Liver (tissue), 9 donors: Measurements from ENCODE around the gene BCAS4. TPM values are rescaled to one million over a fixed set of nuclear protein-coding genes. Genes with fewer than 3 reads are reported as not detected.

ENCODE experiments used
- DNase-seq: peaks from one replicate; pipeline ENCODE4 v3.0.0-alpha.2; 2017; ENCODE audit warnings: low spot score
- H3K27ac ChIP-seq, 2 donors: one replicate each; pipeline ENCODE4 v1.7.0; 2013; ENCODE audit warnings: inconsistent platforms in 2 of 2, low read length in 2 of 2, control low read depth in 1 of 2, low read depth in 1 of 2, mild to moderate bottlenecking in 1 of 2
- H3K27me3 ChIP-seq, 4 donors: one replicate each; pipeline versions ENCODE4 v1.6.1 to v1.7.0; 2013; ENCODE audit warnings: low read length in 3 of 4, inconsistent platforms in 1 of 4, mild to moderate bottlenecking in 1 of 4, moderate library complexity in 1 of 4; ENCODE audit not compliant: control insufficient read depth in 4 of 4, insufficient read depth in 4 of 4
- H3K36me3 ChIP-seq, 4 donors: one replicate each; pipeline versions ENCODE4 v1.6.1 to v1.7.0; 2013; ENCODE audit warnings: low read length in 3 of 4, mild to moderate bottlenecking in 3 of 4, low read depth in 1 of 4, moderate library complexity in 1 of 4; ENCODE audit not compliant: control insufficient read depth in 4 of 4, insufficient read depth in 3 of 4
- H3K4me1 ChIP-seq, 4 donors: one replicate each; pipeline versions ENCODE4 v1.6.1 to v1.7.0; 2013; ENCODE audit warnings: low read length in 3 of 4, mild to moderate bottlenecking in 3 of 4, moderate library complexity in 1 of 4; ENCODE audit not compliant: control insufficient read depth in 4 of 4, insufficient read depth in 4 of 4
- H3K4me3 ChIP-seq, 3 donors: one replicate each; pipeline versions ENCODE4 v1.6.1 to v1.7.0; 2013; ENCODE audit warnings: low read length in 3 of 3, control low read depth in 1 of 3, low read depth in 1 of 3, mild to moderate bottlenecking in 1 of 3
- H3K9ac ChIP-seq, 2 donors: one replicate each; pipeline ENCODE4 v1.7.0; 2013; ENCODE audit warnings: low read length in 2 of 2, mild to moderate bottlenecking in 2 of 2, moderate library complexity in 2 of 2, control low read depth in 1 of 2, low read depth in 1 of 2
- H3K9me3 ChIP-seq, 4 donors: one replicate each; pipeline versions ENCODE4 v1.6.1 to v1.7.0; 2013; ENCODE audit warnings: low read length in 3 of 4; ENCODE audit not compliant: control insufficient read depth in 4 of 4
- ATF3 ChIP-seq: IDR thresholded peaks from 2 replicates; pipeline ENCODE4 v1.6.1; 2016; ENCODE audit warnings: antibody characterized with exemption
- CTCF ChIP-seq: fragments of 150-350 bp; IDR thresholded peaks from 2 replicates; pipeline ENCODE4 v1.5.1; 2017; ENCODE audit warnings: improper control_type of control experiment, low read depth, low read length; ENCODE audit not compliant: missing input control
- EGR1 ChIP-seq, 2 donors: IDR thresholded peaks; 2 replicates each; pipeline ENCODE4 v1.6.1; 2016 to 2018; ENCODE audit warnings: antibody characterized with exemption in 2 of 2, low read depth in 2 of 2
- GABPA ChIP-seq, 2 donors: IDR thresholded peaks in 1 of 2; conservative IDR thresholded peaks in 1 of 2; 2 replicates each; pipeline ENCODE4 v1.6.1; 2016; ENCODE audit warnings: antibody characterized with exemption in 2 of 2, mild to moderate bottlenecking in 1 of 2, moderate library complexity in 1 of 2
- HNF4A ChIP-seq, 2 donors: conservative IDR thresholded peaks; 2 replicates each; pipeline ENCODE4 v1.6.1; 2016; ENCODE audit warnings: antibody characterized with exemption in 2 of 2, mild to moderate bottlenecking in 2 of 2
- JUND ChIP-seq, 2 donors: IDR thresholded peaks; 2 replicates each; pipeline ENCODE4 v1.6.1; 2016; ENCODE audit warnings: antibody characterized with exemption in 2 of 2
- RAD21 ChIP-seq, 2 donors: IDR thresholded peaks; 2 replicates each; pipeline ENCODE4 v1.6.1; 2016; ENCODE audit warnings: antibody characterized with exemption in 2 of 2, mild to moderate bottlenecking in 2 of 2
- REST ChIP-seq: IDR thresholded peaks from 2 replicates; pipeline ENCODE4 v1.6.1; 2016; ENCODE audit warnings: antibody characterized with exemption, mild to moderate bottlenecking
- RXRA ChIP-seq, 2 donors: IDR thresholded peaks; 2 replicates each; pipeline ENCODE4 v1.6.1; 2017 to 2018; ENCODE audit warnings: antibody characterized with exemption in 2 of 2, mild to moderate bottlenecking in 1 of 2
- SP1 ChIP-seq: IDR thresholded peaks from 2 replicates; pipeline ENCODE4 v1.6.1; 2018; ENCODE audit warnings: antibody characterized with exemption, mild to moderate bottlenecking
- YY1 ChIP-seq: IDR thresholded peaks from 2 replicates; pipeline ENCODE4 v1.6.1; 2016; ENCODE audit warnings: antibody characterized with exemption, mild to moderate bottlenecking
- ZBTB33 ChIP-seq: IDR thresholded peaks from 2 replicates; pipeline ENCODE4 v1.6.1; 2016; ENCODE audit warnings: antibody characterized with exemption
- WGBS: extraction: QIAGEN DNeasy Blood & Tissue Kit; methylation state at CpG from one replicate; pipeline ENCODE4 v1.1.7; 2013; 5-methylcytosine and 5-hydroxymethylcytosine counted together
- polyA plus RNA-seq, 2 donors: library from polyadenylated mRNA; stranded (reverse) in 1 of 2; unstranded in 1 of 2; fragments of 200-250 nt in 1 of 2; fragments of >200 nt in 1 of 2; fragmentation: Nextera tagmentation in 1 of 2; extraction: Ambion mirVana in 1 of 2; gene quantifications; one replicate each; pipeline versions ENCODE4 v1.2.1 to v1.2.3, GENCODE V29; 2013 to 2015
- total RNA-seq, 2 donors: library from RNA; depleted of rRNA; stranded (reverse); fragments of >200 nt; gene quantifications; one replicate each; pipeline ENCODE4 v1.2.3, GENCODE V29; 2014
- donor health status: healthy.
- donor health status: healthy.
- donor health status: healthy.
- donor health status: healthy.
- donor health status: healthy.

BCAS4 gene
- total and polyA plus RNA-seq, 4 donors, result 0.25 to 0.50 (median 0.47) TPM

GRCh38 chr20:50848846-50849673 is 54.2 kb downstream of the BCAS4 start:
- H3K27me3 ChIP-seq, result no peaks in the 10 kb centered on the region
- H3K36me3 ChIP-seq, result no peaks in the 10 kb centered on the region
- H3K27ac ChIP-seq, result peak overlapping the region; percentile 61 to 65
- no peak for DNase-seq
- WGBS, result 45% methylated on average over 18 of the region's 18 CpGs
- H3K9ac ChIP-seq, result peak overlapping the region in 1 of 2 donors; percentile 32
- no peaks in the 10 kb centered on the region for H3K9me3 ChIP-seq
- TF ChIP-seq ZBTB33 (no peak), JUND (IDR thresholded peaks at IDR 0.05) (no peak), GABPA (IDR thresholded peaks at IDR 0.05 in 1 of 2, conservative IDR thresholded peaks at IDR 0.05 in 1 of 2) (peak in 1 of 2 donors; percentile 71), ATF3 (no peak), RXRA (IDR thresholded peaks at IDR 0.05) (peak in 1 of 2 donors; percentile 77), CTCF (no peak), YY1 (no peak), SP1 (peak; percentile 20), HNF4A (conservative IDR thresholded peaks at IDR 0.05) (peak in 1 of 2 donors; percentile 65), EGR1 (IDR thresholded peaks at IDR 0.05; ENCODE audit: low read depth in 2 of 2) (peak in 1 of 2 donors; percentile 13), REST (peak; percentile 28)
- peaks cover 7 to 15% (median 11%) of the 10 kb centered on the region in 4 donors for H3K4me1 ChIP-seq
- peak overlapping the region; percentile 8 to 29 (median 10) for H3K4me3 ChIP-seq

- DNase-seq, result no peak
- no peak overlapping the region for H3K4me3 ChIP-seq
- WGBS, result 65% methylated on average over 13 of the region's 13 CpGs
- TF ChIP-seq HNF4A (conservative IDR thresholded peaks at IDR 0.05), result no peak
- TF ChIP-seq RAD21 (IDR thresholded peaks at IDR 0.05), result no peak
- TF ChIP-seq ZBTB33, result no peak
- H3K9me3 ChIP-seq, result no peaks in the 10 kb centered on the region
- H3K4me1 ChIP-seq, result peaks cover 11 to 29% (median 24%) of the 10 kb centered on the region in 4 donors
- no peaks in the 10 kb centered on the region for H3K36me3 ChIP-seq
- no peaks in the 10 kb centered on the region for H3K27me3 ChIP-seq
- no peak overlapping the region for H3K27ac ChIP-seq
- H3K9ac ChIP-seq, result no peak overlapping the region
These were observed 55.9 kb downstream of the BCAS4 start for GRCh38 chr20:50850721-50851286.
